HG03039 (cell line): ENCODE data around the gene NF2.

Source experiments
- ATAC-seq: cut with Tn5 transposase; IDR thresholded peaks from one replicate; pipeline ENCODE4 v1.9.1; 2021; ENCODE audit warnings: mild to moderate bottlenecking, moderate library complexity; ENCODE audit not compliant: unreplicated experiment

The NF2 gene

DNA sequence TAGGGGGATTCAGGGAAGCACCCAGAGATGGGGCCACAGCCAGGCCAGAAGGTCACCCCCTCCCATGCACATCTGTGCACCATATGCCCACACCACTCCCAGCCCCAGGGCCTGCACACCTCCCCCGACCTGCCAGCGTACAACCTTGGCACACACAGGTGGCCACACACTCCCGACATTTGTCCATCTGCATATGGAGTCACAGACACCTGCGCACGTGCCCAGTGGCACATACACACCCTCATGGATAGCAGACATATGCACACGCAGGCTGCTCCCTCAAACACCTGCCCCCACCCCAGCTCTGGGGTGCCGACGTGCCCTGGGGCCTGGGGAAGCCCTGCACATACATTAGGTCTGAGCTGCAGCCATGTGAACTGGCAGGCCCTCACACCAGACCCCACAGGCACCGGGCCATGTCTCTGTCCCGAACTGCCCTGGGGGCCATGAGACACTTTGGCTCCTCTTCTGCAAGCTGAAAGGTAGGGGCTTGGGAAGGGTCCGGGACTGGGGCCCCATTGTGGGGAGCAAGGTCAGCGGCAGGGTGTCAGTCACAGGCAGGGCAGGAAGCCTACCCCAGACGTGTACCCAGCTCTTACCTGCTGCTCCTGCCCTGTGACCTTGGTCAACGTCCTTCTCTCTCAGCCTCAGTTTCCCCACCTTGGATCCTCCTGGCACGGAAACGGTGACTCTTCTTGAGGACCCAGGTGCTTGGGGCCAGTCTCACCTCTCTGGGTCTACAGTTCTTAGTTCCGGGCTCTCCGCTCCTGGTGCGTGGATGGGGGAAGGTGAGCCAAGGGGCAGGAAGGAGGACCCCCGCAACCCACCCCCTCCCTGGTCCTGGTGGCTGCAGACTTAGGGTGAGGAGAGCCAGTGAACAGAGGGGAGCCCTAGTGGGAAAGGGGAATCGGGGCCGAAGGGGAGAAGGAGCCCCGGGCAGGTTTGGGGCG is 115.8 kb downstream of the NF2 start:
- no peak for ATAC-seq

DNA sequence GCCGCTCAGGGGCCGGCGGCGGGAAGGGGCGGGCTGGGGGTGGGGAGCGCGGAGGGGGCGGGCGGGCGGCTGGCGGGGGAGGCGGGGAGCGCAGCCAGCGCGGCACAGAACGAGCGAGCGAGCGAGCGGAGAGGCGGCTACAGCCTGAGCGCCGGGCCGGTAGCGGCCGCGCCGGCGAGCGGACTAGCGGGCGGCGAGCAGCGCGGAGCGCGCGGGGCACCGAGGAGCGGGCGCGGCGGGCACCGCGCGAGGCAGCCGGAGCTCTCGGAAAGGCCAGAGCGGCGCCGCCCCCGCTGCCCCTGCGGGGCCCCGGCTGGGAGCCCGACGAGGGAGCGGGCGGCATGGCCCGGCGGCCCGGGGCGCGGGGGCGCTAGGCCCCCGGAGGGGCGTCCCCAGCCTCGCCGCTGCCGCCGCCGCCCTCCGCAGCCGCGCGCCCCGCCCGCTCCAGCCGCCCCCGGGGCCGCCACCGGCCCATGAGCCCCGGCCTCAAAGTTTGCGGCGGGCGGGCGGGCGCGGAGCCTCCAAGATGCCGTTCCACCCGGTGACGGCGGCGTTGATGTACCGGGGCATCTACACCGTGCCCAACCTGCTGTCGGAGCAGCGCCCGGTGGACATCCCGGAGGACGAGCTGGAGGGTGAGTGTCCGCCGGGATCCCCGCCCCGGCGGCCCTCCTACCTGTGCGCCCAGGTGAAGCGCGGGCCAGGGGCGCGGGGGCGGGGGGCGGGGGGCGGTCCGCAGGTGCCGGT is 116.6 kb downstream of the NF2 start, which contains the start of gene CABP7:
Gene CABP7, plus strand, starts transcription at position 105 of the 747 bp plus-strand sequence. Its CDS starts 422 bp downstream, at position 527.
- no peak for ATAC-seq

DNA sequence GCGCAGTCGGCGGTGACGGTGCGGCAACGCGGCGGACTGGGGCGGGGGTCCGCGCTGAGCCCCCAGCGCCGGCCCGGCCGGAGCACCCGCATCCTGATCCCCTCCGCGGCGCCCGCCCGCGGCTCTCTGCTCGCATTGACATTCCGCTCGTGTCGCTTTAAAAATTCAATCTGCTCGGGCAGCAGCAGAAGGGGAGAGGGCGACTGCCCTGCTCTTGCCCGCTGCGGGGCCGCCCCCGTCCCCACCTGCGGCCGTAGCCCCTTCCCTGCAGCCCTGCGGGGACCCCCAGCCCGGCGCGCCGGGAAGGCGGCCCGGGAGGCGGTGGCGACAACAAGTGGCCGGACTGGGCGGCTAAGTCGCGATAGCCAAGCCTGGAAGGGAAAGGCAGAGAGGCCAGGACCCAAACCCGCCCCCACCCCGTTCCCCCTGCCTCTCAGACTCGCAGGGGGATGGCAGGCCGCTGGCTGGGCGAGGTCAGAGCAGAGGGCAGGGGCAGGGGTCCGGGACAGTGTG is 117.4 kb downstream of the NF2 start:
- ATAC-seq: no peak

DNA sequence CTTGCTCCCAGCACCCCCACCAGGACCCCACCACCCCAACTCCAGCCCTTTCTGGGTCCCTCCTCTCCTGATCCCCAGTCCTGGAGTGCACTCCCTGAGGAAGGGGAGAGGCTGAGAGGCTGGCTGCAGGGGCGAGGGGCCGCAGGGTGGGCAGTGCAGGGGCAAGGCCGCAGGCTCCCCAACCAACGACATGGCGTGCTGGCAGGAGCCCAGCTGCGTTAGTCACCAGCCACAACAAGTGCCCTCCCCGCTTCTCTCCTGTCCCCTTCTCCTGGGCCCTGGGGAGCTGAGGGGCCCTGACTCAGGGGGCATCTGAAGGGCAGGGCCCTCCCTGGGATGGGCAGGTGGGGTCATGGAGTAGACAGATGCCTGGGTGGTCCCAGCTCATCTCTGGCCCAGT is 118.7 kb downstream of the NF2 start:
- no peak for ATAC-seq

DNA sequence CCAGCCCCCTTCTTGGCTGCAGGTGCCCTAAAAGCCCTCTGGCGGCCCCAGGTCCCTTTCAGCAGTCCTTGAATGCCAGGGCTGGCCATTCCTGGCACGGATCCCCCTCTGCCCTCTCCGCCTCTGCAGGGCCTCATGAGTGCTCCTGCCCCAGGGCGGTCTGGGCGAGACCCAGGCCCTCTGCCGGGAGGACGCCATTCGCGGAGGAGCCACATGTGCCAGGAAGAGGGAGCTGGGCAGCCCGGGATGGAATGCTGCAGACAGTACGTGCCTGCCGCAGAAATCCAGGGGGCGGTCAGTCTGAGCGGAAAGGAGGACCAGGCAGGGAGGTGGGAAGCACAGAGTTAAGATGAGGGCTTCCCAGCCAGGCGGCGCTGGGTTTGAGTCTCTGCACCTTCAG is 119.2 kb downstream of the NF2 start:
- ATAC-seq: no peak

DNA sequence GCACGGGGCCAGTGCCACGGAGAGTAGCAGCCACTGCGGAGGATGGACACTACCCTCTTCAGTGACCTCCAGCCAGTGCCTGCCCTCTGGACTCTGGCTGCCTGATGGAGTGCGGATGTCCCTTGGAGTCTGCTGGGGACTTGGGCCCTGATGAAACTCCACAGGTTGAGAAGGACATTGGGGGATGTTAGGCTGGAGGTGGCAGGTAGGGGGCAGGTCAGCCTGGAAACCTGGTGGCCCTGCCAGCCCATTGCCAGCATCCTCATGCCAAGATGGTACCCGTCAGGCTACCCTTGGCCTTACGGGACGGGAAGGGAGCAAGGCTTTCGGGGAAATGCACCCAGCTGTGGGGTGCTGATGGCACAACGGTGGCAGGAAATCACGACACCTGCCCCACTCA is 120.3 kb downstream of the NF2 start:
- no peak for ATAC-seq

DNA sequence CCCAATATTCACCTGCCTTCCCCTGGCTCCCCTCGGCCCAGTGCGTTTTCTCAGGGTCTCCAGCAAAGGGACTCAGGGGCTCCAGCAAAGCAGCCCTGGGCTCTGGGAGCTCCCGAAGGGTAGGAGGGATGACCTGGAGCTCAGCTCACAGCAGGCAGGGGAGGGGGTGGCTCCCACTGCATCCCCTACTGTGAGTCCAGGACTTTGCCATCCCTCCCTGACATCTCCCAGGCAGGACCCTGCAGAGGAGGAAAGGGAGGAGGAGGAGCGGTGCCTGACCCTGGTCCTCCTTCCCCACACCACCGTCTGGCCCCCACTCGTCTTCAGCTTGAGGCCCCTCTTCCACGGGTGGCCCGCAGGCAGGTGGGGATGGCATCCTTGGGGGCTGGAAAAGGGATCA is 121.4 kb downstream of the NF2 start:
- no peak for ATAC-seq

DNA sequence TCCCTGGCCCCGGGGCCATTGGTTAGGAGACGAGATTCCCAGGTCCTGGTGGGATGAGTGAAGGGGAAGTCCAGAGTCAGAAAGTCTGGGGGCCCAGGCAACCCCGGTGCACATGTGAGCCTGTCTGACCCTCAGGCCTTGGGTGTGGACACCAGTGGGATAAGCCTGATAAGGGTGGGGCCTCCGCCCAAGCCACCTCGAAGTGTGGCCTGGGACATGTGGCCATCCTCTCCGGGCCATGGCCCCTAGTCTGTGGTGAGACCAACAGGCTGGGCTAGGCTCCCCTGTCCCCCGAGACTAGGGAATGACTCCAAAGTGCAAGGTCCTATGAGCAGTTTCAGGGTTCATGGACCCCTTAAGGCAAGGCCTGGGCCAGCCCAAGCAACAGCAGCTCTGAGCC is 122.7 kb downstream of the NF2 start:
- ATAC-seq: no peak

DNA sequence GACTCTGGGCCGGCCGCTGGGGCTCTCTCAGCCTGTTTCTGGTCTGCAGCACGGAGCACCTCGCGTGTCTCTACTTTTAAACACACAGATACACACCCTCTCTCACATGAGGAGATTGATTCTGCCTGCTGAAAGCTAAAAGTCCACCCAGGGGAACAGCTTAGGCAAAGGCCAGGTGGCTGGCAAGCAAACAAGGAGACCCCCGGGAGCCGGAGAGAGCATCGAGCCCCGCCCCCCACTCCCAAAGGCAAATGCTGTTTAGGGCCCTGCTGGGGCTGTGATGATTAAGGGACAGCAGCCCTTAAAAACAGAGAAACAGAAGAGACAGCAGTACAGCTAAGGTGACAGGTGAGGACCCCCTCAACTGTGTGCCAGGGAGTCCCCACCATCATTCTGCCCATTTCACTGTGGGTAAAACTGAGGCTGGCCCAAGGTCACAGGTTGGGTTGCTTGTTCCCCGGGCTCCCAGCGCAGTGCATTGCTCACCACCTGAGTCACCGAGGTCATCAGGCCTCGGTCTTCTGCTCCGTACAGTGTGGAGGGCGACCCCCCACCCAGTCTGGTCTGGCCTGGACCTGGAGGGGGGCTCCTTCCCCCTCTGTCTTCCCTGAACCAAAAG is 123.2 kb downstream of the NF2 start:
- ATAC-seq: no peak

DNA sequence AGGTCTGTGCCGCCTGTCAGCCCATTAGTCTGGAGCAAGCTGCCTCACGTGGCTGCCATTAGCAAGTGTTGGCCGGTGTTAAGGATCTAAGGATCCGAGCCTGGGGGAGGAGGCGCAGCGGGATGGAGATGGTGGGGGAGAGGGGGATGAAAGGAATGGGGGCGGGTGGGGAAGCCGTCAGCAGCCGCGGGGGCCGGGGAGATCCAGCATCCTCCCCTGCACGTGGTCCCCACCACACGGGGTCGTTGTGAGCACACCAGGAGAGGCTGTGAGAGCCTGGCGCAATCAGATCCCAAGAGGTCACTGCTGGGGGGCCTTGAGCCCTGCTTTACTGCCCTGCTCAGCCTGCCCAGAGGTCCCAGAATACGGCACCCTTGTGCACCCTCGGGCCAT is 123.7 kb downstream of the NF2 start:
- ATAC-seq: no peak

DNA sequence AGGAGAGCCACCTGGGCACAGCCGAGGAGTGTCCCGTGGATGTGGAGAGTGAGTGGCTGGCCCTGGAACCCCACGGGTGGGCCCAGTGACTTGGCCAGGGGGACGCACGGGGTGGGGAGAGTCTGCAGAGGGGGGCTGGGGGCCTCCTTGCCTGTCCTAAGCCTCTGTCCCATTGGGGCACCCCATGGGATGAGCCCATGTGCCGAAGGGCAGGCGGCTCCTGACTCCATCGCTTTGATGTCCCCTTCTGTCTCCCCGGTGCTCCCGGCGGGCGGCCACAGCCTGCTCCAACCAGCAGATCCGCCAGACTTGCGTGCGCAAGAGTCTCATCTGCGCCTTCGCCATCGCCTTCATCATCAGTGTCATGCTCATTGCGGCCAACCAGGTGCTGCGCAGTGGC is 125.7 kb downstream of the NF2 start:
- ATAC-seq: no peak

DNA sequence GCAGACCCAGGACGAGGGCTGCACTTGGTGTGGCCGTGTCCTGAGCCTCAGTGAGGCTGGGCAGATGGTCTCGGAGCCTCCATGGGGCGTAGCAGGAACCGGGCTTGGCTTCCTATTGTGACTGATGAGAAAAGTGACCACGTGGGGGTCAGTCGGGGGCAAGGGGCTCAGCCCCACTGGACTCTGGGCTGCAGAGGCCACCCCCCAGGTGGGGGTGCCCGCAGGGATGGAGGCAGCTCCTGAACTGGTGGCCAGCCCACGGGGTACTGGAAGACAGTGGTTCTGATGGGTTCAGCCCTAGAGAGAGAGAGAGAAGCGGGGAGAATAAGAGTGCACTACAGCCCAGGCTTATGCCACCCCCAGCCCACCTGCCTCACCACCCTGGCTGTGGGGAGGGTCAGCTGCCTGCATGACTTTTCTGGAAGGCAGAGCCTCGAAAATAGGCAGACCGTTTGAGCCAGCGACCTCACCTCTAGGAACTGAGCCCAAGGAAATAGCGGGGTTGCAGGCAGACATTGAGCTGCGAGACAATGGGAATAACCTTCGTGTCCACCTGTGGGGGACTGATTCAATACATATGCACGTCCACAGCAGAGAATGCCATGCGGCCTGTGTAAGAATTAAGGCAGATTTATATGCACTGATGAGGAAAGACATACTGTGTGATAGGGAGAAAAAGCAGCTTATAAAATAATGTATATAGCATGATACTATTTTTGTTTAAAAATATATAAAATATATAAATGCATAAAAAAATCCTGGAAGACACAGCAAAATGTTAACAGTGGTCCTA is 127.8 kb downstream of the NF2 start:
- no peak for ATAC-seq

DNA sequence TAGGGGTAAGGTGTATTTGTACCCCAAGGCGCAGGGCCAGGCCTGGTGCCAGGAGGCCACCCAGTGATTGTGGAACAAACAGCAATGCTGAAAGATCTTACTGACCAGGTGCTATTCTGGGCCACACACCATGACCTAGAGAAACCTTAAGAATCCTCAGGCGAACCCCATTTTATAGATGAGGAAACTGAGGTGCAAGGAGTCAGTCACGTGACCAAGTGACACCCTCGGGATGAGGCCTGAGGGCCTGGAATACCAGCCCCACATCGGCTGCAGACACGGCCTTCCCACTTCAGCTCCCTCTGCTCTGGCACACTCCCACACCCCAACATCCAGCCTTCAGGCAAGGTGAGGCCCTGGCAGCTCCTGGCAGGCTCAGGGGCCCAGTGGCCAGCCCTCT is 129.4 kb downstream of the NF2 start:
- ATAC-seq: no peak

DNA sequence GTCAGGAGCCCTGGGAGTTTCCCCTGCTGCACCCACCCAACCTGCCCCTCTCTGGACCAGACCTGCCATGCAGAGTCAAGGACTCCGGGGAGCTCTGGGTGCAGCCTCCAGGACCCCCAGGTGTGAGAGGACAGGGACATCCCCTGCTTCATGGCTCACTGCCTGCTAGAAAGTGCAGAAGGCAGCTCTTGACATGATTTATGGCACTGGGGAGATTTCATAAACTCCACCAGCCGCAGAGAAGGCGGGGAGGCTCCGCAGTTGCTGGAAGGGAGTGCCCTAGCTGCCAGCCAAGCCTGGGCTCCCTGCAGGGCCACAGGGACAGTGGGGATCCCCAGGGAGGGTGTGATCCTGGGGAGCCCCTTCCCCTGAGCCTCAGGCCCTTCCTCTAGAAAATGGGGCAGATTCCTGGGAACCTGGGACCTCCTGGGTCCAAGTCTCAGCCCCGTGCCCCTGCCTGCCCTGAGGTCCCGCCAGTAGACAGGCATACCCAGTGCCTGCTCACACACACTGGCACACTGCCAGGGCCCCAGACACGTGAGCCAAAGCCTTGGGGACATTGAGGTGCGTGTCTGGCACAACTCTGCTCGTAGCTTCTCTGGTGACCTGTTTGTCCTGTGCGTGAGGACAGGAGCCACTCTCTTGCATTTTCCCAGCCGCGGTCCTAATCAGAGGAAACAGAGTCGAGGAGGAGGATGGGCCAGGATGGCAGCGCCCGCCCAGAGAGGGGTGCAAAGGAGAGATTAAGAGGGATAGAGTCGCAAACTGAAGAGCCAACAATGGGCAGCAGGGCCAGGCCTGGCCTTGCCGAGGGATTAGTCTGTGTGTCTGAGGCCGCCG is 130.1 kb downstream of the NF2 start:
- ATAC-seq: no peak

DNA sequence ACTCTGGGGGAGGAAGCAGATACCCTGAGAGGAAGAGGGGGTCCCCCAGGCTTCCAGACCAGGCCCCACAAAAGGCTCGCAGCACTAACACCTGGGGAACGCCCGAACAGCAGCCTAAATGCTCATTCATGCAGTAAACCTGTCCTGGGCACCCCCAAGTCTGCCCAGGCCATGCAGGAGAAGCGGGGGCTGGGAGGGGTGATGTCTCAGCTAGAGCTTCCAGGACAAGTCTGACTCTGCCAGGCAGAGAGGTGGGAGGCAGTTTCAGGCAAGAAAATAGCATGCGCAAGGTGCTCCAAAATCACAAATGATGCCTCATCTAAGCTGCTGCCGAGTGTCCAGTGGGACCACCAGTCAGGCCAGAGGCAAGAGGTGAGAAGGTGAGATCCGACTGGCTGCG is 131.0 kb downstream of the NF2 start:
- ATAC-seq: no peak

DNA sequence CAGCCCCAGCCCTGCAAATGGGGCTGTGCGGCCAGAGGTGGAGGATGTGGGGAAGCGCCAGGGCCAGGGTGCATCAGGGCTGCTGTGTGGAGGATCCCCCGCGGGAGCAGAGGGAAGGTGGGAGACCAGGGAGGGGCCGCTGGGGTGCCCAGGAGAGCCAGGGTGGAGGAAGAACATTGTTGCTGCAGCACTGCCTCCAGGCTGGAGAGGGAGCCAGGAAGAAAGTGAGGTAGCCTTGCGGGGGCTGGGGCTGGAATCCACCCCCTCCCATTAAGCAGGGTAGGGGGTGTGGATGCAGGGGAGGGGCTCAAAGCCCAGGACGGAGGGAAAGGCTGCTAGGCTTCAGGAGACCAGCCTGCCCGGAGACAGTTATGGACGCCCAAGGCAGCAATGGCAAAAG is 131.4 kb downstream of the NF2 start:
- ATAC-seq: no peak

DNA sequence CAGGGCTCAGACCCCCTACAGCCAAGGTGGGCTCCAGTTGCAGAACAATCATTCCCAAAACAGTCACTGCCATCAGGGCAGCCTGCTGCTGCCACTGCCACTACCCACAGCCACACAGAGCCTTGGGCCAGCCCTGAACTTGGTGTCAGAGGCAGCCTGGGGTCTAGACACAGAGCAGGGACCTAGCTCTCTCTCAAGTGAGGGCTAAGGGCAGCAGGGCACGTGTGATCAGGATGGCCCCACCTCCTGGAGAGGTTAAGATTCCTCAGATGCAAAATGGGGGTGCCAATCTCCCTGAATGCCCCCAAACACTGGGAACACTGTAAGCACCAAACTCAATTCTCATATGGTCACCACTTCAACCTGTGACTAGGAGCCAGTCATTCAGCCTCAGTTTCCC is 132.0 kb downstream of the NF2 start:
- no peak for ATAC-seq

DNA sequence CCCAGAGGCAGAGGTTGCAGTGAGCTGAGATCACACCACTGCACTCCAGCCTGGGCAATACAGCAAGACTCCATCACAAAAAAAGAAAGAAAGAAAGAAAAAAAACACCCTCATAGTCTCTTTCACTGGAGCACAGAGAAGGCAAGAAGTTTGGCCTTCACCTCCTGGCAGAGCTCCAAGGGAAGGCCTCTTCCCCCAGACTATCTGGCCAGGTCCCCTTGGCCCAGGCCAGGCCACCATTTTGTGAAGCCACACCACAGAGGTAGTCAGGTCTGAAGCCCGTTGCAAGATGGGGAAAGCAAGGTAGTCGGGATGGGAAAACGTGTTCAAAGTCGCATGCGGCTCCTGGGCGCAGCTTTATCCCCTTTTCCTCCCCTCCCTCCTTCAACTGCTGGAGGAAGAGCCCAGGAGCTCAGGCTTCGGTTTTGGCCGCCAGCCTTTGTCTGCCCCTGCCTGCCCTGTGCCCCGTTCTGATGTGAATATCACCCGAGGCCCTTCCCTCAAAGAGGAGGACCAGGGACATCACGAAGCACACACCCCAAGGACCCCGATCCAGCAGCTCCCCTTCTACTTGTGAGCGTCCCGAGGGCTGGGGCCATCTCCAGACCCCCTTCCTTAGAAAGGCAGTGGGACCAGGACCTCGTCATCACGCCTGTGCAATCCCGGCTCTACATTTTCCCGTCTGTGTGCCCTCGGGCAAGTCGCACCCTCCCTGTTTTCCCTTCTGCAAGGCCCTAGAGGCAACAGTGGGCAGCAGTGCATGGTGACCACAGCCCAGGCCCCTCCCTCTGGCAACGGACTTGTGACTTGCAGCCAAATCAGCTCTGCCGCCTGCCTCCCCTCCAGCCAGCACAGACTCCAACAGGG is 134.1 kb downstream of the NF2 start:
- ATAC-seq: no peak
